GM20431 (cell line): Measurements from ENCODE around the gene HSPG2.

Source experiments
- in situ Hi-C: fragments of 300-500 bp; cut with MseI, MboI; formaldehyde crosslinking; loops from one replicate; pipeline ENCODE4 v1.15.0; 2020; ENCODE audit warnings: low sequenced_read_pairs; ENCODE audit not compliant: unreplicated experiment

HSPG2 gene

GRCh38 chr1:21902026-21903012 lies 34.8 kb downstream of the HSPG2 start:
- in situ Hi-C loops, result no loop called here

- in situ Hi-C loops, result no loop called here
Observed at GRCh38 chr1:21901473-21901847, 35.6 kb downstream of the HSPG2 start.

DNA sequence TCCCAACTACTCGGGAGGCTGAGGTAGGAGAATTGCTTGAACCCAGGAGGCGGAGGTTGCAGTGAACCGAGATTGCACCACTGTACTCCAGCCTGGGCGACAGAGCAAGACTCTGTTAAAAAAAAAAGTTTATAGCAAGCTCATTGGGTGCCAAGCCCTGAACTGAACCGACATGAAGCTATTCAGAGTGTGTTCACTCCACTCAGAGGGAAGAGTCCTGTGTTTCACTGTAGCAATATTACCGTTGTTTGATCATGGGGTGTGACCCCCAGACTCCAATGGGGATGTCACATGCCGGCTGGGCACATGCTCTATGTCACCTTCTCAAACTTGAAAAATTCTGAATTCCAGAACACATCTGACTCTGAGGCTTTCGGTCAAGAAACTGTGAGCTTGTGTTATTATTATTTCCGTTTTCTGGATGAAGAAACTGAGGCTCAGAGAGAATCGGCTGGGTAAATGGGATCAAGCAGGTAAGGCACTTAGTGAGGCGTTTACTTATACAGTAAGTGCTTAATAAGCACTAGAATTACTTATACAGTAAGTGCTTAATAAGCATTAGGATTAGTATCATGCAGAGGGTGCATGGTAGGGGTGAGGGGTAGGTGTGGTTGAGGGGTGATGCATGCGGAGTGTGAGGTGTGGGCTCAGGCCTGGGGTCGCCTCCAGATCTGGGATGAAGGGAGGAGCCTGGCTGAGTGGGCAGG lies 36.2 kb downstream of the HSPG2 start:
- in situ Hi-C loops, result no loop called here

- in situ Hi-C loops, result no loop called here
Observed at GRCh38 chr1:21899987-21900386, 37.1 kb downstream of the HSPG2 start.

DNA sequence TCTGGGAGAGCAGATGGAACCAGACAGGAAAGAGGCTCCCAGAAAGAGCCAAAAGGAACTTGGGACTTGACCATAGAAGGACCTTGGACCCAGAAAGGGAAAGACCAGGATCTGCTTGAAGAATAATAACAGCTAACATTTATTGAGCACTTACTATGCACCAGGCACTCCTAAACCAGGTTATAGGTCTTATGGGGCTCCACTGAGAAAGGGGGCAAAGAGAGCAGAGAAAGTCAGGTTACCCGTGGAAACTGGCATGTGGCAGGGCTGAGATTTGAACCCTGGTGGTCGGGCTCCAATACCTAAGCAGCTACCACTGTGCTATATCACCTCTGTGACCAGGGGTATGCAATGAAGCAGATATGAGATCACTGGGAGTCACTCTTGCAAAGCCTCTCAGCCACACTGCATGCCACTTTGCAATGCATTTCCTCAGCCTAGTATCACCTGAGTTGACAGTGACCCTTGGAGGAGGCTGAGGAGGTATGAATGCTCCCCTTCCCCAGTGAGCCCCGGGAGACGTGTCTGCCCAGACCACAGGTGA lies 37.8 kb downstream of the HSPG2 start:
- in situ Hi-C loops, result no loop called here

GRCh38 chr1:21898326-21899200 lies 38.5 kb downstream of the HSPG2 start:
- in situ Hi-C loops, result no loop called here

DNA sequence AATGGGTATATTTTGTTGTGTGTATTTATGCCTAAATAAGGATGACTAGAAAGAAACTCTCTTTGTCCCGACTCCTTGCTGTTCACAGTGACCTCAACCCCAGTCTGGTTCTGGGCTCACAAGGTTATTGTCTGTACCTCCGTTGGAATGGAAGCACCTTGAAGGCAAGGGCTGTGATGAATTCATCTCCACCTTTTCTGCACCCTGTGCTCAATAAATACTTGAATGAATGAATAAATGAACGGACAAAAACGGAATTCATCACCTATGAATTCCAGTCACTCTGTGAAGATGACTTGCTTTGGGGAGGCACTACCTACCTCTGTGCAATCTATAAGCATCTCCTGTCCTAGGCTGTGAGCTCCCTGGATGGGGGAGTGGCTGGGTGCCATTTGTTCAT lies 39.3 kb downstream of the HSPG2 start:
- in situ Hi-C loops, result no loop called here

GRCh38 chr1:21896652-21897532 lies 40.2 kb downstream of the HSPG2 start:
- in situ Hi-C loops, result no loop called here

- in situ Hi-C loops, result no loop called here
Observed at GRCh38 chr1:21896026-21896425, 41.1 kb downstream of the HSPG2 start.

DNA sequence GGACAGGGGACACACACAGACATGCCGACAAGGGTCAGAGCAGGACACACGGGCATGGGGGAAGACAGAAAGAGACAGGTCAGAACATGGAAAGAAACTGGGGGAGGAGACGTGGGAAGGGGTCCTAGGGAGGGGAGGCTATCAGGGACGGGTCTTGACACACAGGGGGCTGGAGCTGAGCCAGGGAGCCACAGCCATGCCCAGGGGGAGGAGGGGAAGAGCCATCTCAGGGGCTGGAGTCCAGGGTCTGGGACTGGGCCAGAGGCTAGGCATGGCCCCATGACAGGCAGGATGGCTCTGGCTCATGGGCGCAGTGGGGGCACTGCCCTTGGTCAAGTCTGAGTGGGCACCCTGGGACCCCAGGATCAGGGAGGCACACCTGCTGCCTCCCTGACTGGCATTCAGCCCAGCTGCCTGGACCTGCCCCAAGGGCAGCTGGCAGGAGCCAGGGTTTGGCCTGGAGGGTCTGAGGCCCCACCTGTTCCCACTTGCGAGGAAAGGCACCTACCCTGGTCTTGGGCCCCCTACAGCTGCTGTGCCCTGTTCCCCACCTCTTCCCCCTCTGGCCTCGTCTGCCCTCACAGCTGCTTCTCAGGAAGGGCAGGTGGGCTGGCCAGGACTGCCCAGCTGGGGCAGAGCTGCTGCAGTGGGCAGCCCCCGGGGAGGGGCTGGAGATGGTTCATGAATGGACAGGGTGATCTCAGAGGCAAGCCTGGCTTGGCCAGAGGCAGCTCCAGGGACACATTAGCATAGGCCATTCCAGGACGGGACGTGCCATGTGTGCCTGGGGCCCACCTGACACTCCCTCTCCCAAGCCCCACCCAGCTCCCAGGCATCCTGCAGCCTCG lies 42.9 kb downstream of the HSPG2 start:
- in situ Hi-C loops, result no loop called here

GRCh38 chr1:21893046-21893805 lies 43.9 kb downstream of the HSPG2 start:
- in situ Hi-C loops, result no loop called here

GRCh38 chr1:21891621-21892479 lies 45.3 kb downstream of the HSPG2 start:
- in situ Hi-C loops, result no loop called here

GRCh38 chr1:21891081-21891480 lies 46.0 kb downstream of the HSPG2 start:
- in situ Hi-C loops, result no loop called here

DNA sequence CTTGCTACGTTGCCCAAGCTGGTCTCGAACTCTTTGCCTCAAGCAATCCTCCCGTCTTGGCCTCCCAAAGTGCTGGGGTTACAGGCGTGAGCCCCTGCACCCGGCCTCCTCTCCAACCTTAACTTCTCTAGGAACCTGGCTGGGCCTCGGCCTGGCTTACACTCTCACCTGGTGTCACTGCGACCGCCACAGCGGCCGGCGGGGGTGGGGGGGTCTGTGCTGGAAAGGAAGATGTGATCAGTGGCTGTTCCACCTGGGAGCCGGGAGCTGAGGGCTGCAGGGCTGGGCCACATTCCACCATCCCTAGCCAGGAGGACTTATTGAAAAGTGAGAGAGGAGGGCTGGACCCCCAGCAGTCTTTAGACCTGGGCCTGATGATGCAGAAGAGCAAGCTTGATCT lies 48.6 kb downstream of the HSPG2 start:
- in situ Hi-C loops, result no loop called here

DNA sequence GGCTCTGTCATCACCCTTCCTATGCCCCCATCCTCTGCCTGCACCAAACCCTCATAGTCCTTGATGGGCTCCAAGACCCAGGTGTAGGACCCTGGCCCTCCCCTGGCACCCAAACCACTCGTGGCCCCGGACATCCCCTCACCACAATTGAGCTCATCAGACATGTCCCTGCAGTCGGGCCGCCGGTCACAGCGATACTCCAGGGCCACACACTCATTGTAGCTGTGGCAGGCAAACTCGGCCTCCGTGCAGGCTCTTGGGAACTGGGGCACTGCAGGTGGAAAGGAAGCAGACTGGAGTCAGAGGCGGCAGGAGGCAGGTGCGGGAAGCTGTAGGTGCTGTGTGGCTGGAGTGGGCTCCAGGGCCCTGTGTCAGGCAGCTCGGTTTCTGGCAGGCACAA lies 49.3 kb downstream of the HSPG2 start:
- in situ Hi-C loops, result no loop called here

DNA sequence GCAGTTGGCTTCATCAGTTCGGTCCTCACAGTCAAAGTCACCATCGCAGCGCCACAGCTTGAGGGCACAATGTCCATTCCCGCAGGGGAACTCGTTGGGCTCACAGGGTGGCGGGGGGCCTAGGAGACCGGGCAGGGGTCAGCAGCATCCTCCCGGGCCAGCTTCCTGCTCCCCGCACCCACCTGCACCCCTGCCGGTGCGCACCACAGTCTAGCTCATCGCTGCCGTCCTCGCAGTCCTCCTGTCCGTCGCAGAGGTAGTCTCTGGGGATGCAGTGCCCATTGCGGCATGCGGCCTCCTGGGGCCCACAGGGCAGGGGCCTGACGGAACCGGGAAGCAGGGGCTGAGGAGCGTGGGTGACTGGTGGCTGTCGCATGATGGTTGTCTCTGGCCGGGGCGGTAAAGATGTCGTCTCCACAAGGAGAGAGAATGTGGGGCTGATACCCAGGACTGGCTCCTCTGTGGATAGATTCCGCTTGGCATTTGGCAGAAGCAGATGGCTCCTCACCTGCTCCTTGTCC lies 49.8 kb downstream of the HSPG2 start:
- in situ Hi-C loops, result no loop called here
